Measurements from ENCODE around the gene OXCT1.

OXCT1 gene

GRCh38 chr5:41787265-41787664 lies 83.0 kb downstream of the OXCT1 start:
- Histone ChIP-seq H3K9ac (ENCODE audit: low read length) (no peak overlapping the region), H2BK12ac (ENCODE audit: low read length) (no peak overlapping the region), H3K27me3 (ENCODE audit: insufficient read depth, low read length) (no peaks in the 10 kb centered on the region), H3K79me2 (ENCODE audit: control insufficient read depth, insufficient read depth, low read length, poor library complexity) (no peaks in the 10 kb centered on the region), H3K4me1 (ENCODE audit: control insufficient read depth in 1 of 2, insufficient read depth in 2 of 2, low read length in 2 of 2) (peaks cover 5 to 6% of the 10 kb centered on the region in 2 experiments), H4K12ac (ENCODE audit: low read depth, low read length) (no peak overlapping the region), H2AK5ac (ENCODE audit: low read length) (no peak overlapping the region), H3K9me3 (ENCODE audit: insufficient read depth, low read depth, low read length) (no peaks in the 10 kb centered on the region), H4K91ac (ENCODE audit: low read depth, low read length) (no peak overlapping the region), H3K36me3 (ENCODE audit: control insufficient read depth in 1 of 2, insufficient read depth in 2 of 2, low read length in 2 of 2) (no peaks in the 10 kb centered on the region), H3K4me3 (ENCODE audit: low read depth, low read length) (no peak overlapping the region), H2AFZ (ENCODE audit: insufficient read depth, low read length, poor library complexity) (no peak overlapping the region), H2BK120ac (ENCODE audit: insufficient read depth, low read length, poor library complexity) (no peak overlapping the region), H3K79me1 (ENCODE audit: low read length) (peaks cover 9% of the 10 kb centered on the region), H3K27ac (ENCODE audit: low read depth, low read length) (no peak overlapping the region), H3K4ac (ENCODE audit: low read depth, low read length) (no peak overlapping the region), H4K8ac (ENCODE audit: low read depth, low read length) (no peak overlapping the region), H3K23ac (ENCODE audit: low read length) (no peak overlapping the region), H2BK5ac (ENCODE audit: low read depth, low read length, poor library complexity) (no peak overlapping the region), H3K18ac (ENCODE audit: low read length) (no peak overlapping the region), H3K4me2 (ENCODE audit: low read length) (no peak overlapping the region), H3K14ac (ENCODE audit: low read length) (no peak overlapping the region)
- no peak for DNase-seq
- WGBS (ENCODE audit: extremely low coverage, insufficient coverage, insufficient read length) = no CpG with 5 or more reads among the region's 2 CpGs

GRCh38 chr5:41785061-41785460 lies 85.2 kb downstream of the OXCT1 start:
- peaks cover 7% of the 10 kb centered on the region for H3K79me1 ChIP-seq (ENCODE audit: low read length)
- no peaks in the 10 kb centered on the region for H3K36me3 ChIP-seq (ENCODE audit: control insufficient read depth in 1 of 2, insufficient read depth in 2 of 2, low read length in 2 of 2)
- H4K91ac ChIP-seq (ENCODE audit: low read depth, low read length) = no peak overlapping the region
- H2AK5ac ChIP-seq (ENCODE audit: low read length) = no peak overlapping the region
- H3K9me3 ChIP-seq (ENCODE audit: insufficient read depth, low read depth, low read length) = no peaks in the 10 kb centered on the region
- no peak overlapping the region for H3K18ac ChIP-seq (ENCODE audit: low read length)
- no peak overlapping the region for H3K14ac ChIP-seq (ENCODE audit: low read length)
- H2AFZ ChIP-seq (ENCODE audit: insufficient read depth, low read length, poor library complexity) = no peak overlapping the region
- no peak overlapping the region for H3K4ac ChIP-seq (ENCODE audit: low read depth, low read length)
- H2BK120ac ChIP-seq (ENCODE audit: insufficient read depth, low read length, poor library complexity) = no peak overlapping the region
- H3K27ac ChIP-seq (ENCODE audit: low read depth, low read length) = no peak overlapping the region
- no peak overlapping the region for H4K8ac ChIP-seq (ENCODE audit: low read depth, low read length)
- H3K4me2 ChIP-seq (ENCODE audit: low read length) = no peak overlapping the region
- H2BK12ac ChIP-seq (ENCODE audit: low read length) = peak overlapping the region; percentile 49
- no peaks in the 10 kb centered on the region for H3K79me2 ChIP-seq (ENCODE audit: control insufficient read depth, insufficient read depth, low read length, poor library complexity)
- no peak overlapping the region for H3K4me3 ChIP-seq (ENCODE audit: low read depth, low read length)
- peaks cover 5 to 6% of the 10 kb centered on the region in 2 experiments for H3K4me1 ChIP-seq (ENCODE audit: control insufficient read depth in 1 of 2, insufficient read depth in 2 of 2, low read length in 2 of 2)
- H3K23ac ChIP-seq (ENCODE audit: low read length) = no peak overlapping the region
- H4K12ac ChIP-seq (ENCODE audit: low read depth, low read length) = no peak overlapping the region
- H3K27me3 ChIP-seq (ENCODE audit: insufficient read depth, low read length) = no peaks in the 10 kb centered on the region
- DNase-seq = no peak
- no peak overlapping the region for H2BK5ac ChIP-seq (ENCODE audit: low read depth, low read length, poor library complexity)
- H3K9ac ChIP-seq (ENCODE audit: low read length) = no peak overlapping the region

- Histone ChIP-seq H2BK12ac (ENCODE audit: low read length) (no peak overlapping the region), H3K4me2 (ENCODE audit: low read length) (no peak overlapping the region), H4K8ac (ENCODE audit: low read depth, low read length) (no peak overlapping the region), H3K18ac (ENCODE audit: low read length) (no peak overlapping the region), H2BK120ac (ENCODE audit: insufficient read depth, low read length, poor library complexity) (no peak overlapping the region), H2BK5ac (ENCODE audit: low read depth, low read length, poor library complexity) (no peak overlapping the region), H4K91ac (ENCODE audit: low read depth, low read length) (no peak overlapping the region), H3K4me3 (ENCODE audit: low read depth, low read length) (no peak overlapping the region), H3K9ac (ENCODE audit: low read length) (no peak overlapping the region), H3K36me3 (ENCODE audit: control insufficient read depth in 1 of 2, insufficient read depth in 2 of 2, low read length in 2 of 2) (no peaks in the 10 kb centered on the region), H2AFZ (ENCODE audit: insufficient read depth, low read length, poor library complexity) (no peak overlapping the region), H3K23ac (ENCODE audit: low read length) (no peak overlapping the region), H2AK5ac (ENCODE audit: low read length) (no peak overlapping the region), H3K9me3 (ENCODE audit: insufficient read depth, low read depth, low read length) (no peaks in the 10 kb centered on the region), H3K14ac (ENCODE audit: low read length) (no peak overlapping the region), H3K27me3 (ENCODE audit: insufficient read depth, low read length) (no peaks in the 10 kb centered on the region), H4K12ac (ENCODE audit: low read depth, low read length) (no peak overlapping the region), H3K79me2 (ENCODE audit: control insufficient read depth, insufficient read depth, low read length, poor library complexity) (no peaks in the 10 kb centered on the region), H3K4ac (ENCODE audit: low read depth, low read length) (no peak overlapping the region), H3K4me1 (ENCODE audit: control insufficient read depth in 1 of 2, insufficient read depth in 2 of 2, low read length in 2 of 2) (no peaks in the 10 kb centered on the region), H3K79me1 (ENCODE audit: low read length) (no peaks in the 10 kb centered on the region), H3K27ac (ENCODE audit: low read depth, low read length) (no peak overlapping the region)
- no CpG with 5 or more reads among the region's 3 CpGs for WGBS (ENCODE audit: extremely low coverage, insufficient coverage, insufficient read length)
- no peak for DNase-seq
These were observed 91.8 kb downstream of the OXCT1 start for GRCh38 chr5:41778410-41778809.

GRCh38 chr5:41776435-41776834 lies 93.8 kb downstream of the OXCT1 start:
- no peaks in the 10 kb centered on the region for H3K27me3 ChIP-seq (ENCODE audit: insufficient read depth, low read length)
- H3K4me1 ChIP-seq (ENCODE audit: control insufficient read depth in 1 of 2, insufficient read depth in 2 of 2, low read length in 2 of 2) = no peaks in the 10 kb centered on the region
- no peaks in the 10 kb centered on the region for H3K36me3 ChIP-seq (ENCODE audit: control insufficient read depth in 1 of 2, insufficient read depth in 2 of 2, low read length in 2 of 2)
- H3K18ac ChIP-seq (ENCODE audit: low read length) = no peak overlapping the region
- no peak overlapping the region for H4K12ac ChIP-seq (ENCODE audit: low read depth, low read length)
- no peak overlapping the region for H2BK120ac ChIP-seq (ENCODE audit: insufficient read depth, low read length, poor library complexity)
- no peak for DNase-seq
- H2BK12ac ChIP-seq (ENCODE audit: low read length) = no peak overlapping the region
- no peak overlapping the region for H3K23ac ChIP-seq (ENCODE audit: low read length)
- H3K27ac ChIP-seq (ENCODE audit: low read depth, low read length) = no peak overlapping the region
- no peak overlapping the region for H3K4ac ChIP-seq (ENCODE audit: low read depth, low read length)
- no peaks in the 10 kb centered on the region for H3K9me3 ChIP-seq (ENCODE audit: insufficient read depth, low read depth, low read length)
- H3K79me1 ChIP-seq (ENCODE audit: low read length) = no peaks in the 10 kb centered on the region
- no peak overlapping the region for H3K4me3 ChIP-seq (ENCODE audit: low read depth, low read length)
- no peak overlapping the region for H3K9ac ChIP-seq (ENCODE audit: low read length)
- no peak overlapping the region for H4K91ac ChIP-seq (ENCODE audit: low read depth, low read length)
- H3K14ac ChIP-seq (ENCODE audit: low read length) = no peak overlapping the region
- no CpG with 5 or more reads among the region's 2 CpGs for WGBS (ENCODE audit: extremely low coverage, insufficient coverage, insufficient read length)
- no peaks in the 10 kb centered on the region for H3K79me2 ChIP-seq (ENCODE audit: control insufficient read depth, insufficient read depth, low read length, poor library complexity)
- no peak overlapping the region for H4K8ac ChIP-seq (ENCODE audit: low read depth, low read length)
- no peak overlapping the region for H2AK5ac ChIP-seq (ENCODE audit: low read length)
- no peak overlapping the region for H2BK5ac ChIP-seq (ENCODE audit: low read depth, low read length, poor library complexity)
- H3K4me2 ChIP-seq (ENCODE audit: low read length) = no peak overlapping the region
- no peak overlapping the region for H2AFZ ChIP-seq (ENCODE audit: insufficient read depth, low read length, poor library complexity)
